K562 (cell line): ENCODE data around the gene PRTFDC1. TPM values are rescaled to one million over a fixed set of nuclear protein-coding genes. Genes with fewer than 3 reads are reported as not detected.

Source experiments
- FOXK2 ChIP-seq, 2 experiments: fragments of 450-650 bp; IDR thresholded peaks in 1 of 2; conservative IDR thresholded peaks in 1 of 2; 2 replicates each; pipeline ENCODE4 v1.6.1; 2016; ENCODE audit warnings: low read depth in 2 of 2, mild to moderate bottlenecking in 1 of 2
- HBP1 ChIP-seq: fragments of 450-650 bp; formaldehyde crosslinking; IDR thresholded peaks from 2 replicates; pipeline ENCODE4 v1.4.0; 2022; ENCODE audit warnings: missing genetic modification characterization
- HSF4 ChIP-seq: fragments of 250-450 bp; sonication (Bioruptor Pico); IDR thresholded peaks from 2 replicates; pipeline ENCODE4 v2.1.2; 2022; ENCODE audit warnings: mild to moderate bottlenecking, moderate library complexity, borderline replicate concordance
- JUNB ChIP-seq: fragments of 450-650 bp; formaldehyde crosslinking; conservative IDR thresholded peaks from 2 replicates; pipeline ENCODE4 v1.4.0; 2020; ENCODE audit warnings: mild to moderate bottlenecking
- KAT2B ChIP-seq: IDR thresholded peaks from one replicate; pipeline ENCODE4 v1.6.1; 2012; ENCODE audit warnings: low read depth, mild to moderate bottlenecking, control low read depth, inconsistent platforms, low read length, moderate library complexity
- MBD2 ChIP-seq: sonication (generic); IDR thresholded peaks from 2 replicates; pipeline ENCODE4 v1.6.1; 2016; ENCODE audit warnings: low read depth, borderline replicate concordance
- MCM2 ChIP-seq: fragments of 450-650 bp; IDR thresholded peaks from 2 replicates; pipeline ENCODE4 v1.6.1; 2017; ENCODE audit warnings: low read depth, mild to moderate bottlenecking
- MYC ChIP-seq, 2 experiments: fragments of 250-450 bp in 1 of 2; sonication (Bioruptor Pico) in 1 of 2; IDR thresholded peaks; 2 replicates each; pipeline versions ENCODE4 v1.5.1 to v1.6.1; 2012 to 2021; ENCODE audit warnings: low read depth in 2 of 2, borderline replicate concordance in 1 of 2, improper control_type of control experiment in 1 of 2, low read length in 1 of 2, mild to moderate bottlenecking in 1 of 2, moderate library complexity in 1 of 2
- NFATC3 ChIP-seq: fragments of 450-650 bp; IDR thresholded peaks from 2 replicates; pipeline ENCODE4 v1.6.1; 2017; ENCODE audit warnings: mild to moderate bottlenecking
- RFX5 ChIP-seq: IDR thresholded peaks from 2 replicates; pipeline ENCODE4 v1.6.1; 2011; ENCODE audit warnings: low read depth, mild to moderate bottlenecking, improper control_type of control experiment, low read length
- SAFB2 ChIP-seq: fragments of 200-400 bp; formaldehyde crosslinking; IDR thresholded peaks from 2 replicates; pipeline ENCODE4 v1.6.1; 2018; ENCODE audit warnings: borderline replicate concordance, low read length, low read depth, moderate library complexity; ENCODE audit not compliant: severe bottlenecking
- SIX5 ChIP-seq, 2 experiments: IDR thresholded peaks; 2 replicates each; pipeline ENCODE4 v1.6.1; 2011; ENCODE audit warnings: low read length in 2 of 2, borderline replicate concordance in 1 of 2, low read depth in 1 of 2, mild to moderate bottlenecking in 1 of 2, moderate library complexity in 1 of 2; ENCODE audit not compliant: insufficient read depth in 1 of 2
- SMARCA4 ChIP-seq: fragments of 450-650 bp; IDR thresholded peaks from 2 replicates; pipeline ENCODE4 v1.6.1; 2016
- SPI1 ChIP-seq: IDR thresholded peaks from 2 replicates; pipeline ENCODE4 v1.6.1; 2011; ENCODE audit warnings: low read depth, low read length, control low read depth, borderline replicate concordance
- TBL1XR1 ChIP-seq, 2 experiments: IDR thresholded peaks; 2 replicates each; pipeline ENCODE4 v1.6.1; 2012; ENCODE audit warnings: improper control_type of control experiment in 2 of 2, low read length in 2 of 2, mild to moderate bottlenecking in 1 of 2
- ZBTB8A ChIP-seq: fragments of 450-650 bp; IDR thresholded peaks from 2 replicates; pipeline ENCODE4 v1.6.1; 2018; ENCODE audit warnings: mild to moderate bottlenecking, moderate library complexity; ENCODE audit not compliant: partially characterized antibody
- ZKSCAN1 ChIP-seq: fragments of 150-350 bp; IDR thresholded peaks from 2 replicates; pipeline ENCODE4 v1.6.1; 2016; ENCODE audit warnings: low read depth, low read length
- ZNF263 ChIP-seq: sonication (generic); formaldehyde crosslinking; IDR thresholded peaks from 2 replicates; pipeline ENCODE4 v1.8.0; 2022; ENCODE audit warnings: mild to moderate bottlenecking, missing genetic modification reagents, borderline replicate concordance
- ZNF696 ChIP-seq: fragments of 250-450 bp; sonication (Bioruptor Pico); conservative IDR thresholded peaks from 2 replicates; pipeline ENCODE4 v1.4.0; 2020; ENCODE audit warnings: mild to moderate bottlenecking, moderate library complexity
- polyA plus RNA-seq, 8 experiments: library from polyadenylated mRNA; depleted of rRNA in 4 of 8; stranded (reverse) in 5 of 8; unstranded in 3 of 8; fragments of >200 nt; fragmentation: Nextera tagmentation in 2 of 8; fragmentation: Illumina TruSeq in 1 of 8; extraction: Ambion mirVana in 2 of 8; extraction: Trizol in 1 of 8; gene quantifications; 2 replicates each; pipeline versions ENCODE4 v1.2.1 to v1.2.3, GENCODE V29; 2011 to 2014; ENCODE audit warnings: inconsistent platforms in 1 of 8, missing spikeins in 1 of 8
- total RNA-seq, 7 experiments: library from RNA; depleted of rRNA in 6 of 7; stranded (reverse); fragments of >200 nt in 6 of 7; fragmentation: Illumina TruSeq in 2 of 7; extraction: Trizol in 2 of 7; gene quantifications; 2 replicates each; pipeline versions ENCODE4 v1.2.1 to v1.2.3, GENCODE V29; 2011 to 2021; ENCODE audit warnings: low replicate concordance in 1 of 7
- TF ChIP-seq, protein P1 (sequence below), 2 experiments: fragments of 450-650 bp; conservative IDR thresholded peaks; 2 replicates each; pipeline ENCODE4 v1.6.1; 2017; ENCODE audit warnings: mild to moderate bottlenecking in 2 of 2, moderate library complexity in 2 of 2
- TF ChIP-seq, protein P2 (sequence below): fragments of 450-650 bp; IDR thresholded peaks from 2 replicates; pipeline ENCODE4 v1.6.1; 2017; ENCODE audit warnings: antibody characterized with exemption
- TF ChIP-seq, protein P3 (sequence below): fragments of 450-650 bp; IDR thresholded peaks from 2 replicates; pipeline ENCODE4 v1.6.1; 2016; ENCODE audit warnings: antibody characterized with exemption

The PRTFDC1 gene
- total and polyA plus RNA-seq, 9 of the 15 experiments (the other 6 are each of a cell fraction or from before 2014, with no cell fraction given): 7.0 to 27.6 (median 10.0) TPM

DNA sequence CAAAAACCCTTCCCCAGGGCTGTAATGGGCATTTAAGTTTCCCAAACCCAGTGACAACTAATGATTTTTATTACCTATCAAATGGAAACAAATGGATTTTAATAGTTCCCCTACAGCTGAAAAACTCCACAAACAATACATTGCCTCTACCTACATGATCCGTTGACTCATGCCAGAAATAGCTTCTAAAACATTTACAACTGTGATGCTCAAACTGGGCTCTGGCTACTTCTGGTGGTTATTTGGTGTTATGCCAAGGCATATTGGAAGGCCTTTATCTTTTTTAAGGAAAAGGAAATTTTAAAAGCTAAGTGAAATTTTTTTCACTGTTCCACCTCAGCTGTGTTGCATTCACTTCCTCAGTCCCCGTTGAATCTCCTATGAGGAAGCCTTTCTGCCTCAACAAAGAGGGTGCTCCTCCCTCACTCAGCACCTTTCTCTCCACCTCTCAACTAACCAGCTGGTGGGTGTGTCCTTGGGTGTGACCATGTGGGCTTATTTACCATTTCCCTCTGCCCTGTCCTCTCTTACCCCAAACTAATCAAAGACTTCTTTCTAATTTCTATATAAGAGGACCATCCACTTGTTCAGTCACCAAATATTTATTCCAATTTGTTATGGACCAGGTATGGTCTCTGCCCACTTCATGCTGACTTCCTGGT, 82.9 kb downstream of the PRTFDC1 start (continued):
- no peak for TF ChIP-seq RFX5
- no peak for TF ChIP-seq JUNB (CRISPR knock-in tag)
- TF ChIP-seq ZBTB8A: no peak
- TF ChIP-seq HBP1 (CRISPR knock-in tag): no peak
- TF ChIP-seq HSF4 (CRISPR knock-in tag): no peak
- no peak for TF ChIP-seq SMARCA4
- TF ChIP-seq FOXK2 (conservative IDR thresholded peaks at IDR 0.05 in 1 of 2, IDR thresholded peaks at IDR 0.05 in 1 of 2; ENCODE audit: low read depth in 2 of 2): peak; percentile 58 to 60; a peak in 2 of 4 replicates
- no peak for TF ChIP-seq SIX5 (IDR thresholded peaks at IDR 0.05; ENCODE audit: borderline replicate concordance in 1 of 2, insufficient read depth in 1 of 2, low read depth in 1 of 2, low read length in 2 of 2)
- TF ChIP-seq SAFB2: no peak
- no peak for TF ChIP-seq MBD2
- no peak for TF ChIP-seq MYC (IDR thresholded peaks at IDR 0.05; ENCODE audit: low read depth, low read length)
- no peak for TF ChIP-seq MYC (CRISPR knock-in tag; IDR thresholded peaks at IDR 0.05; ENCODE audit: borderline replicate concordance, low read depth)
- TF ChIP-seq NFATC3: no peak
- TF ChIP-seq ZNF696 (CRISPR knock-in tag): no peak
- TF ChIP-seq, protein P1, sequence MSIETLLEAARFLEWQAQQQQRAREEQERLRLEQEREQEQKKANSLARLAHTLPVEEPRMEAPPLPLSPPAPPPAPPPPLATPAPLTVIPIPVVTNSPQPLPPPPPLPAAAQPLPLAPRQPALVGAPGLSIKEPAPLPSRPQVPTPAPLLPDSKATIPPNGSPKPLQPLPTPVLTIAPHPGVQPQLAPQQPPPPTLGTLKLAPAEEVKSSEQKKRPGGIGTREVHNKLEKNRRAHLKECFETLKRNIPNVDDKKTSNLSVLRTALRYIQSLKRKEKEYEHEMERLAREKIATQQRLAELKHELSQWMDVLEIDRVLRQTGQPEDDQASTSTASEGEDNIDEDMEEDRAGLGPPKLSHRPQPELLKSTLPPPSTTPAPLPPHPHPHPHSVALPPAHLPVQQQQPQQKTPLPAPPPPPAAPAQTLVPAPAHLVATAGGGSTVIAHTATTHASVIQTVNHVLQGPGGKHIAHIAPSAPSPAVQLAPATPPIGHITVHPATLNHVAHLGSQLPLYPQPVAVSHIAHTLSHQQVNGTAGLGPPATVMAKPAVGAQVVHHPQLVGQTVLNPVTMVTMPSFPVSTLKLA (conservative IDR thresholded peaks at IDR 0.05): peak; percentile 62 to 74
- TF ChIP-seq ZNF263: peak; percentile 52; the same call in 1 of the 2 replicates
- TF ChIP-seq ZKSCAN1: no peak
- TF ChIP-seq, protein P2, sequence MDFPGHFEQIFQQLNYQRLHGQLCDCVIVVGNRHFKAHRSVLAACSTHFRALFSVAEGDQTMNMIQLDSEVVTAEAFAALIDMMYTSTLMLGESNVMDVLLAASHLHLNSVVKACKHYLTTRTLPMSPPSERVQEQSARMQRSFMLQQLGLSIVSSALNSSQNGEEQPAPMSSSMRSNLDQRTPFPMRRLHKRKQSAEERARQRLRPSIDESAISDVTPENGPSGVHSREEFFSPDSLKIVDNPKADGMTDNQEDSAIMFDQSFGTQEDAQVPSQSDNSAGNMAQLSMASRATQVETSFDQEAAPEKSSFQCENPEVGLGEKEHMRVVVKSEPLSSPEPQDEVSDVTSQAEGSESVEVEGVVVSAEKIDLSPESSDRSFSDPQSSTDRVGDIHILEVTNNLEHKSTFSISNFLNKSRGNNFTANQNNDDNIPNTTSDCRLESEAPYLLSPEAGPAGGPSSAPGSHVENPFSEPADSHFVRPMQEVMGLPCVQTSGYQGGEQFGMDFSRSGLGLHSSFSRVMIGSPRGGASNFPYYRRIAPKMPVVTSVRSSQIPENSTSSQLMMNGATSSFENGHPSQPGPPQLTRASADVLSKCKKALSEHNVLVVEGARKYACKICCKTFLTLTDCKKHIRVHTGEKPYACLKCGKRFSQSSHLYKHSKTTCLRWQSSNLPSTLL: no peak
- TF ChIP-seq SPI1: peak; percentile 30; the same call in 1 of the 2 replicates
- TF ChIP-seq, protein P3, sequence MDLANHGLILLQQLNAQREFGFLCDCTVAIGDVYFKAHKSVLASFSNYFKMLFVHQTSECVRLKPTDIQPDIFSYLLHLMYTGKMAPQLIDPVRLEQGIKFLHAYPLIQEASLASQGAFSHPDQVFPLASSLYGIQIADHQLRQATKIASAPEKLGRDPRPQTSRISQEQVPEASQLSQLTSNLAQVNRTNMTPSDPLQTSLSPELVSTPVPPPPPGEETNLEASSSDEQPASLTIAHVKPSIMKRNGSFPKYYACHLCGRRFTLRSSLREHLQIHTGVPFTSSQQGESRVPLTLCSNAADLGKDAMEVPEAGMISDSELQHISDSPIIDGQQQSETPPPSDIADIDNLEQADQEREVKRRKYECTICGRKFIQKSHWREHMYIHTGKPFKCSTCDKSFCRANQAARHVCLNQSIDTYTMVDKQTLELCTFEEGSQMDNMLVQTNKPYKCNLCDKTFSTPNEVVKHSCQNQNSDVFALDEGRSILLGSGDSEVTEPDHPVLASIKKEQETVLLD: no peak
- TF ChIP-seq MCM2: no peak
- no peak for TF ChIP-seq KAT2B
- TF ChIP-seq TBL1XR1 (IDR thresholded peaks at IDR 0.05; ENCODE audit: low read length in 2 of 2): no peak
